ENCODE measurements around the gene NIPSNAP2. TPM values are rescaled to one million over a fixed set of nuclear protein-coding genes. Genes with fewer than 3 reads are reported as not detected.
A peak's percentile ranks its signal among the peaks of the same experiment; 100 is the strongest.
"Not testable (repeated sequence)": the region's sequence is repeated elsewhere in the genome, so short reads cannot be mapped to it uniquely, and the experiment has no call there.

The NIPSNAP2 gene
- polyA plus RNA-seq, 3 donors = 43.2 to 97.5 (median 88.0) TPM

- H4K20me1 ChIP-seq (ENCODE audit: insufficient read depth, low read length) = no peaks in the 10 kb centered on the region
- Mint-ChIP-seq H3K4me3 (no peak overlapping the region), H3K9me3 (no peaks in the 10 kb centered on the region), H3K27me3 (ENCODE audit: low read depth in 3 of 3) (peaks cover 0 to 2% (median 0%) of the 10 kb centered on the region in 3 donors), H3K4me1 (peaks cover 13% of the 10 kb centered on the region), H3K27ac (peak overlapping the region in 1 of 7 donors; percentile 21), H3K36me3 (peaks cover 3% of the 10 kb centered on the region in 2 donors)
- H3K4me2 ChIP-seq (replicated peaks; ENCODE audit: extremely low read depth, low read length, poor library complexity, severe bottlenecking) = no peak overlapping the region
- H3K36me3 ChIP-seq (replicated peaks in 1 of 2; ENCODE audit: control insufficient read depth in 1 of 2, insufficient read depth in 2 of 2, low read length in 2 of 2) = no peaks in the 10 kb centered on the region
- no peaks in the 10 kb centered on the region for H3K27me3 ChIP-seq (ENCODE audit: control insufficient read depth in 2 of 2, insufficient read depth in 2 of 2, low read length in 2 of 2)
- H3K27ac ChIP-seq (ENCODE audit: low read depth in 1 of 2, low read length in 2 of 2) = no peak overlapping the region
- TF ChIP-seq CTCF (IDR thresholded peaks at IDR 0.05) = no peak
- H2AFZ ChIP-seq (ENCODE audit: insufficient read depth, low read depth, low read length, poor library complexity, severe bottlenecking) = no peak overlapping the region
- intact Hi-C loops (cut with micrococcal nuclease) = no loop called here
- DNase-seq = no peak
- H3K79me2 ChIP-seq (ENCODE audit: insufficient read depth, low read length) = peaks cover 19% of the 10 kb centered on the region
- H3K4me1 ChIP-seq (ENCODE audit: control insufficient read depth in 1 of 2, insufficient read depth in 2 of 2, low read length in 2 of 2) = peaks cover 10 to 17% of the 10 kb centered on the region in 2 donors
- 80% methylated on average over 1 of the region's 5 CpGs for WGBS (ENCODE audit: insufficient coverage)
- no peak overlapping the region for H3K9ac ChIP-seq (ENCODE audit: insufficient read depth, low read length, poor library complexity, severe bottlenecking)
- H3K9me3 ChIP-seq (replicated peaks in 1 of 2; ENCODE audit: control insufficient read depth in 1 of 2, insufficient read depth in 1 of 2, low read length in 2 of 2) = no peaks in the 10 kb centered on the region
- no peak overlapping the region for H3K4me3 ChIP-seq (replicated peaks in 1 of 3; ENCODE audit: low read depth in 2 of 3, low read length in 3 of 3)
These were observed 82.5 kb downstream of the NIPSNAP2 start for GRCh38 chr7:56046721-56047445.

- H3K4me3 Mint-ChIP-seq; H3K27ac ChIP-seq (ENCODE audit: low read depth in 1 of 2, low read length in 2 of 2); H3K4me3 ChIP-seq (replicated peaks in 1 of 3; ENCODE audit: low read depth in 2 of 3, low read length in 3 of 3); H3K27me3 ChIP-seq (ENCODE audit: control insufficient read depth in 2 of 2, insufficient read depth in 2 of 2, low read length in 2 of 2); H3K4me2 ChIP-seq (replicated peaks; ENCODE audit: extremely low read depth, low read length, poor library complexity, severe bottlenecking); H3K9me3 Mint-ChIP-seq; intact Hi-C loops (cut with micrococcal nuclease); DNase-seq; H3K9me3 ChIP-seq (replicated peaks in 1 of 2; ENCODE audit: control insufficient read depth in 1 of 2, insufficient read depth in 1 of 2, low read length in 2 of 2); H3K27me3 Mint-ChIP-seq (ENCODE audit: low read depth in 3 of 3); H4K20me1 ChIP-seq (ENCODE audit: insufficient read depth, low read length); H3K9ac ChIP-seq (ENCODE audit: insufficient read depth, low read length, poor library complexity, severe bottlenecking); H3K36me3 ChIP-seq (replicated peaks in 1 of 2; ENCODE audit: control insufficient read depth in 1 of 2, insufficient read depth in 2 of 2, low read length in 2 of 2); H2AFZ ChIP-seq (ENCODE audit: insufficient read depth, low read depth, low read length, poor library complexity, severe bottlenecking); H3K36me3 Mint-ChIP-seq: not testable (repeated sequence)
- WGBS (ENCODE audit: insufficient coverage) = 98% methylated on average over 9 of the region's 11 CpGs
- Mint-ChIP-seq H3K27ac (peak overlapping the region in 2 of 7 donors; percentile 18 to 53), H3K4me1 (peaks cover 19% of the 10 kb centered on the region)
- H3K4me1 ChIP-seq (ENCODE audit: control insufficient read depth in 1 of 2, insufficient read depth in 2 of 2, low read length in 2 of 2) = peaks cover 16 to 24% of the 10 kb centered on the region in 2 donors
- peaks cover 26% of the 10 kb centered on the region for H3K79me2 ChIP-seq (ENCODE audit: insufficient read depth, low read length)
These were observed 83.2 kb downstream of the NIPSNAP2 start for GRCh38 chr7:56047446-56048116.
